IPS DF 19.7 (cell line): Measurements from ENCODE around the gene RASD2.
"Not testable (repeated sequence)": the region's sequence is repeated elsewhere in the genome, so short reads cannot be mapped to it uniquely, and the experiment has no call there.

Source experiments
- DNase-seq: peaks from one replicate; pipeline ENCODE4 v3.0.0-alpha.2; 2013; ENCODE audit warnings: low read depth, low spot score

Gene RASD2

GRCh38 chr22:35540595-35541253, at the start of gene RASD2:
TSS of gene RASD2 (plus strand) at chr22:35540831. CDS start at chr22:35546810, 5,979 bp downstream.
- no peak for DNase-seq

GRCh38 chr22:35491061-35491907, 49.3 kb upstream of the RASD2 start:
- DNase-seq: not testable (repeated sequence)

GRCh38 chr22:35491908-35492380, 48.7 kb upstream of the RASD2 start:
- no peak for DNase-seq

- DNase-seq: no peak
Observed at GRCh38 chr22:35493074-35493473, 47.6 kb upstream of the RASD2 start.

- not testable (repeated sequence) for DNase-seq
Observed at GRCh38 chr22:35495711-35496110, 44.9 kb upstream of the RASD2 start.

- DNase-seq: no peak
Observed at GRCh38 chr22:35496768-35497312, 43.8 kb upstream of the RASD2 start.

GRCh38 chr22:35498026-35498800, 42.4 kb upstream of the RASD2 start:
- no peak for DNase-seq

GRCh38 chr22:35502836-35503235, 37.8 kb upstream of the RASD2 start:
- DNase-seq: no peak

GRCh38 chr22:35505399-35506258, 35.0 kb upstream of the RASD2 start:
- DNase-seq: no peak

- no peak for DNase-seq
Observed at GRCh38 chr22:35506259-35506570, 34.4 kb upstream of the RASD2 start.

- not testable (repeated sequence) for DNase-seq
Observed at GRCh38 chr22:35507851-35508250, 32.8 kb upstream of the RASD2 start.

GRCh38 chr22:35509451-35509850, 31.2 kb upstream of the RASD2 start:
- DNase-seq: no peak

GRCh38 chr22:35509960-35510359, 30.7 kb upstream of the RASD2 start:
- DNase-seq: no peak

- DNase-seq: no peak
Observed at GRCh38 chr22:35510481-35510934, 30.1 kb upstream of the RASD2 start.

- no peak for DNase-seq
Observed at GRCh38 chr22:35510951-35511350, 29.7 kb upstream of the RASD2 start.

- no peak for DNase-seq
Observed at GRCh38 chr22:35514366-35514765, 26.3 kb upstream of the RASD2 start.

GRCh38 chr22:35515952-35516351, 24.7 kb upstream of the RASD2 start:
- not testable (repeated sequence) for DNase-seq

GRCh38 chr22:35516723-35517122, 23.9 kb upstream of the RASD2 start:
- no peak for DNase-seq

- no peak for DNase-seq
Observed at GRCh38 chr22:35517207-35517606, 23.4 kb upstream of the RASD2 start.

GRCh38 chr22:35517769-35518530, 22.7 kb upstream of the RASD2 start:
- no peak for DNase-seq
